Common myeloid progenitor, CD34-positive (primary cell): ENCODE results near the gene KBTBD12.

Source experiments
- CTCF ChIA-PET: fragments of 350-600 bp; sonication (Branson Sonifier 250); formaldehyde crosslinking; loops from one replicate; lab custom pipeline; 2021; ENCODE audit warnings: antibody characterized with exemption; lab: Charles Lee
- POLR2A ChIA-PET: fragments of 350-600 bp; sonication (Branson Sonifier 250); formaldehyde crosslinking; loops from one replicate; lab custom pipeline; 2021; ENCODE audit warnings: antibody characterized with exemption; lab: Charles Lee
- DNase-seq, 3 donors: peaks; one replicate each; pipeline versions ENCODE4 v3.0.0 to v3.0.0-alpha.2; 2013
- H3K27ac ChIP-seq, 2 experiments: 1 replicate in 1 of 2; 2 replicates in 1 of 2; pipeline ENCODE4 v1.7.0; 2013; ENCODE audit warnings: inconsistent platforms in 2 of 2, low read length in 2 of 2, mild to moderate bottlenecking in 2 of 2, low read depth in 1 of 2, moderate library complexity in 1 of 2; ENCODE audit not compliant: severe bottlenecking in 2 of 2, insufficient read depth in 1 of 2, poor library complexity in 1 of 2
- H3K27me3 ChIP-seq, 5 experiments: replicated peaks in 2 of 5; 1 replicate in 3 of 5; 2 replicates in 2 of 5; pipeline versions ENCODE4 v1.6.1 to v1.7.0; 2013; ENCODE audit warnings: low read length in 4 of 5, mild to moderate bottlenecking in 2 of 5, moderate library complexity in 2 of 5, inconsistent platforms in 1 of 5; ENCODE audit not compliant: insufficient read depth in 5 of 5, control insufficient read depth in 4 of 5
- H3K36me3 ChIP-seq, 4 experiments: 1 replicate in 2 of 4; 2 replicates in 2 of 4; pipeline versions ENCODE4 v1.6.1 to v1.7.0; 2013; ENCODE audit warnings: low read length in 3 of 4, control low read depth in 1 of 4, mild to moderate bottlenecking in 1 of 4; ENCODE audit not compliant: control insufficient read depth in 4 of 4, insufficient read depth in 4 of 4
- H3K4me1 ChIP-seq, 4 experiments: 1 replicate in 3 of 4; 2 replicates in 1 of 4; pipeline versions ENCODE4 v1.6.1 to v1.7.1; 2013; ENCODE audit warnings: low read length in 3 of 4, mild to moderate bottlenecking in 3 of 4, control low read depth in 1 of 4, inconsistent platforms in 1 of 4, moderate library complexity in 1 of 4; ENCODE audit not compliant: control insufficient read depth in 4 of 4, insufficient read depth in 4 of 4; ENCODE audit errors: control extremely low read depth in 1 of 4
- H3K4me3 ChIP-seq, 7 experiments: 1 replicate in 4 of 7; 2 replicates in 3 of 7; pipeline versions ENCODE4 v1.5.1 to v1.7.0; 2013; ENCODE audit warnings: mild to moderate bottlenecking in 7 of 7, low read length in 6 of 7, moderate library complexity in 6 of 7, inconsistent platforms in 2 of 7, low read depth in 2 of 7, control low read depth in 1 of 7; ENCODE audit not compliant: insufficient read depth in 4 of 7, control insufficient read depth in 1 of 7; ENCODE audit errors: extremely low read depth in 1 of 7
- H3K9me3 ChIP-seq, 5 experiments: 1 replicate in 4 of 5; 2 replicates in 1 of 5; pipeline versions ENCODE4 v1.6.1 to v1.7.1; 2013; ENCODE audit warnings: low read length in 4 of 5, mild to moderate bottlenecking in 2 of 5, inconsistent platforms in 1 of 5, low read depth in 1 of 5, moderate library complexity in 1 of 5; ENCODE audit not compliant: control insufficient read depth in 4 of 5, insufficient read depth in 2 of 5; ENCODE audit errors: control extremely low read depth in 1 of 5
- WGBS: methylation state at CpG from one replicate; pipeline ENCODE4 v1.1.5; 2013; ENCODE audit not compliant: insufficient coverage; 5-methylcytosine and 5-hydroxymethylcytosine counted together

KBTBD12 gene

GRCh38 chr3:127960421-127960965, 45.5 kb downstream of the KBTBD12 start:
- DNase-seq, result no peak
- WGBS, result 100% methylated on average over 1 of the region's 4 CpGs
- no peaks in the 10 kb centered on the region for H3K36me3 ChIP-seq
- no peaks in the 10 kb centered on the region for H3K9me3 ChIP-seq
- CTCF ChIA-PET, result interaction anchor here (0.8 to 3.7 kb wide), 12 partner anchors 17 to 385 kb away, joined by 3 to 14 read pairs (median 4); no protein-coding TSS in a partner anchor
- POLR2A ChIA-PET, result no interaction called here
- H3K27me3 ChIP-seq, result no peaks in the 10 kb centered on the region
- H3K27ac ChIP-seq, result no peak overlapping the region
- H3K4me3 ChIP-seq, result no peak overlapping the region
- no peaks in the 10 kb centered on the region for H3K4me1 ChIP-seq

- WGBS, result 98% methylated on average over 5 of the region's 5 CpGs
- H3K9me3 ChIP-seq, result no peaks in the 10 kb centered on the region
- CTCF ChIA-PET, result interaction anchor here (0.8 to 3.7 kb wide), 8 partner anchors 16 to 386 kb away, joined by 3 to 14 read pairs (median 5); no protein-coding TSS in a partner anchor
- no peaks in the 10 kb centered on the region for H3K36me3 ChIP-seq
- H3K4me1 ChIP-seq, result no peaks in the 10 kb centered on the region
- peaks cover 0 to 2% (median 0%) of the 10 kb centered on the region in 5 experiments for H3K27me3 ChIP-seq
- no peak overlapping the region for H3K27ac ChIP-seq
- POLR2A ChIA-PET, result no interaction called here
- H3K4me3 ChIP-seq, result no peak overlapping the region
- no peak for DNase-seq
Measured at GRCh38 chr3:127961124-127961523, 46.1 kb downstream of the KBTBD12 start.

- no peaks in the 10 kb centered on the region for H3K36me3 ChIP-seq
- H3K9me3 ChIP-seq, result no peaks in the 10 kb centered on the region
- POLR2A ChIA-PET, result no interaction called here
- no peak for DNase-seq
- H3K4me1 ChIP-seq, result no peaks in the 10 kb centered on the region
- H3K27me3 ChIP-seq, result peaks cover 0 to 3% (median 0%) of the 10 kb centered on the region in 5 experiments
- no peak overlapping the region for H3K4me3 ChIP-seq
- H3K27ac ChIP-seq, result no peak overlapping the region
- 90% methylated on average over 3 of the region's 4 CpGs for WGBS
- CTCF ChIA-PET, result interaction anchor here (1.6 kb wide), 1 partner anchor 310 kb away, joined by 11 read pairs; no protein-coding TSS in a partner anchor
Measured at GRCh38 chr3:127961963-127962362, 46.9 kb downstream of the KBTBD12 start.

GRCh38 chr3:127962937-127963336, 47.9 kb downstream of the KBTBD12 start:
- ChIA-PET POLR2A (no interaction called here), CTCF (no interaction called here)
- Histone ChIP-seq H3K4me3 (no peak overlapping the region), H3K4me1 (no peaks in the 10 kb centered on the region), H3K36me3 (no peaks in the 10 kb centered on the region), H3K27ac (no peak overlapping the region), H3K9me3 (no peaks in the 10 kb centered on the region), H3K27me3 (peaks cover 0 to 3% (median 0%) of the 10 kb centered on the region in 5 experiments)
- DNase-seq, result no peak
- WGBS, result 100% methylated on average over 5 of the region's 5 CpGs

GRCh38 chr3:127964053-127964452, 49.0 kb downstream of the KBTBD12 start:
- 100% methylated on average over 1 of the region's 4 CpGs for WGBS
- H3K4me3 ChIP-seq, result no peak overlapping the region
- H3K9me3 ChIP-seq, result no peaks in the 10 kb centered on the region
- ChIA-PET CTCF (no interaction called here), POLR2A (no interaction called here)
- no peaks in the 10 kb centered on the region for H3K4me1 ChIP-seq
- no peak overlapping the region for H3K27ac ChIP-seq
- no peaks in the 10 kb centered on the region for H3K36me3 ChIP-seq
- peaks cover 0 to 5% (median 0%) of the 10 kb centered on the region in 5 experiments for H3K27me3 ChIP-seq
- DNase-seq, result no peak

- ChIA-PET CTCF (interaction anchor here (1.2 to 1.4 kb wide), 2 partner anchors 269 to 275 kb away, joined by 3 read pairs; no protein-coding TSS in a partner anchor), POLR2A (no interaction called here)
- DNase-seq, result no peak
- Histone ChIP-seq H3K27ac (no peak overlapping the region), H3K4me3 (no peak overlapping the region), H3K36me3 (no peaks in the 10 kb centered on the region), H3K4me1 (no peaks in the 10 kb centered on the region), H3K27me3 (peaks cover 0 to 5% (median 0%) of the 10 kb centered on the region in 5 experiments), H3K9me3 (no peaks in the 10 kb centered on the region)
- 83% methylated on average over 2 of the region's 3 CpGs for WGBS
Measured at GRCh38 chr3:127964816-127965215, 49.8 kb downstream of the KBTBD12 start.

- no peaks in the 10 kb centered on the region for H3K4me1 ChIP-seq
- CTCF ChIA-PET, result interaction anchor here (0.7 kb wide), 1 partner anchor 9 kb away, joined by 3 read pairs; no protein-coding TSS in a partner anchor
- H3K9me3 ChIP-seq, result no peaks in the 10 kb centered on the region
- no peak for DNase-seq
- WGBS, result 100% methylated on average over 1 of the region's 1 CpG
- no peaks in the 10 kb centered on the region for H3K36me3 ChIP-seq
- H3K27me3 ChIP-seq, result peaks cover 0 to 5% (median 0%) of the 10 kb centered on the region in 5 experiments
- POLR2A ChIA-PET, result no interaction called here
- H3K4me3 ChIP-seq, result no peak overlapping the region
- no peak overlapping the region for H3K27ac ChIP-seq
Measured at GRCh38 chr3:127967316-127967715, 52.3 kb downstream of the KBTBD12 start.
